ENCODE data around the gene NELL1. TPM values are rescaled to one million over a fixed set of nuclear protein-coding genes. Genes with fewer than 3 reads are reported as not detected.

Gene NELL1
- polyA plus RNA-seq, 2 of the 4 experiments (the other 2 are of a cell fraction), result not detected

DNA sequence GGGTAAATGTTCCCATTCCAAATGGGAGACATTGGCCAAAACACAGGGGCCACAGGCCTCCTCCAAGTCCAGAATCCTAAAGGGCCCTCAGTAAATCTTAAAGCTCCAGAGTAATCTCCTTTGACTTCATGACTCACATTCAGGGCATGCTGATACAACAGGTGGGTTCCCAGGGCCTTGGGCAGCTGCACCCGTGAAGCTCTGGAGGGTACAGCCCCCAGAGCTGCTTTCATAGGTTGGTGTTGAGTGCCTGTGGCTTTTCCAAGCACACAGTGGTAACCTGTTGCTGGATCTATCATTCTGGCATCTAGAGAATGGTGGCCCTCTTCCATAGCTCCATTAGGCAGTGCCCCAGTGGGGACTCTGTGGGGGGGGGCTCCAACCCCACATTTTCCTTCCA lies 54.0 kb downstream of the NELL1 start:
- 0% methylated on average over 1 of the region's 1 CpG for WGBS (ENCODE audit: missing lambda C conversion rate)
- DNase-seq (ENCODE audit: low read depth in 1 of 2, low spot score in 1 of 2) (no peak), FAIRE-seq (no peak), ATAC-seq (no peak)
- POLR2A ChIA-PET, result no interaction called here
- H3K4me3 ChIP-seq, result no peak overlapping the region
- H3K27ac ChIP-seq, result no peak overlapping the region
- H3K9me3 ChIP-seq, result no peaks in the 10 kb centered on the region
- no peak overlapping the region for H3K4me2 ChIP-seq
- TF ChIP-seq, protein P1, sequence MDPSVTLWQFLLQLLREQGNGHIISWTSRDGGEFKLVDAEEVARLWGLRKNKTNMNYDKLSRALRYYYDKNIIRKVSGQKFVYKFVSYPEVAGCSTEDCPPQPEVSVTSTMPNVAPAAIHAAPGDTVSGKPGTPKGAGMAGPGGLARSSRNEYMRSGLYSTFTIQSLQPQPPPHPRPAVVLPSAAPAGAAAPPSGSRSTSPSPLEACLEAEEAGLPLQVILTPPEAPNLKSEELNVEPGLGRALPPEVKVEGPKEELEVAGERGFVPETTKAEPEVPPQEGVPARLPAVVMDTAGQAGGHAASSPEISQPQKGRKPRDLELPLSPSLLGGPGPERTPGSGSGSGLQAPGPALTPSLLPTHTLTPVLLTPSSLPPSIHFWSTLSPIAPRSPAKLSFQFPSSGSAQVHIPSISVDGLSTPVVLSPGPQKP (IDR thresholded peaks at IDR 0.05; ENCODE audit: low read depth, low read length), result no peak
- TF ChIP-seq ZSCAN20 (CRISPR knock-in tag; IDR thresholded peaks at IDR 0.05), result no peak
- no peak for TF ChIP-seq BHLHE40 (IDR thresholded peaks at IDR 0.05; ENCODE audit: low read depth, low read length)
- TF ChIP-seq RAD21 (conservative IDR thresholded peaks at IDR 0.05 in 1 of 2, IDR thresholded peaks at IDR 0.05 in 1 of 2), result no peak
- CTCF ChIA-PET, result no interaction called here
- H3K4me1 ChIP-seq, result no peaks in the 10 kb centered on the region

DNA sequence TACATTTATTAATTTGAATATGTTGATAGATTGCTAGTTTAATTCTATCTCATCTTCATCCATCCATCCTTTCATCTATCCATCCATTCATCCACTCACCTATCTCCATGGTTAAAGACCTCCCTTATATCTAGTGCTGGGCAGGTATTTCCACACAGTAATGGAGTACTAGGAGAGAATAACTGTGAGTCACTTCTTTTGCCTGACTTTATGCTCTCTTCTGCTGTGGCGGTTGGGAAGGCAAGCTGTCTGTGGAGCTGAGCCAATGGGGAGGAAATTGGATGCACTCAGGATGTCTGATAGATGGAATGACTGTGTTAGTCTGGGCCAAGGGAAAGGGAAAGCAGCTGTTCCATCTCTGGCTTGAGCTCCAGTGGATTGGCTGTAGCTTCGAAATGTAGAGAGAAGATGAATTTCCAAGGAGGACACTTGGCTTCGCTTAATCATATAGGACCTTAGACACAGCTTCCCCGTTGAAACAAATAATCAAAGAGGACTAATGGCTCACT lies 60.3 kb downstream of the NELL1 start:
- no peaks in the 10 kb centered on the region for H3K9me3 ChIP-seq
- no peaks in the 10 kb centered on the region for H3K4me1 ChIP-seq
- no peak overlapping the region for H3K4me2 ChIP-seq
- FAIRE-seq (no peak), ATAC-seq (no peak), DNase-seq (ENCODE audit: low read depth in 1 of 2, low spot score in 1 of 2) (no peak)
- ChIA-PET CTCF (no interaction called here), POLR2A (no interaction called here)
- 4% methylated on average over 4 of the region's 4 CpGs for WGBS (ENCODE audit: missing lambda C conversion rate)
- no peak overlapping the region for H3K4me3 ChIP-seq
- no peak overlapping the region for H3K27ac ChIP-seq
- TF ChIP-seq, protein P2, sequence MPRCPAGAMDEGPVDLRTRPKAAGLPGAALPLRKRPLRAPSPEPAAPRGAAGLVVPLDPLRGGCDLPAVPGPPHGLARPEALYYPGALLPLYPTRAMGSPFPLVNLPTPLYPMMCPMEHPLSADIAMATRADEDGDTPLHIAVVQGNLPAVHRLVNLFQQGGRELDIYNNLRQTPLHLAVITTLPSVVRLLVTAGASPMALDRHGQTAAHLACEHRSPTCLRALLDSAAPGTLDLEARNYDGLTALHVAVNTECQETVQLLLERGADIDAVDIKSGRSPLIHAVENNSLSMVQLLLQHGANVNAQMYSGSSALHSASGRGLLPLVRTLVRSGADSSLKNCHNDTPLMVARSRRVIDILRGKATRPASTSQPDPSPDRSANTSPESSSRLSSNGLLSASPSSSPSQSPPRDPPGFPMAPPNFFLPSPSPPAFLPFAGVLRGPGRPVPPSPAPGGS (IDR thresholded peaks at IDR 0.05), result no peak
- TF ChIP-seq MAZ (IDR thresholded peaks at IDR 0.05; ENCODE audit: borderline replicate concordance, low read depth, low read length), result no peak
- no peak for TF ChIP-seq JUN (IDR thresholded peaks at IDR 0.05)
- TF ChIP-seq, protein P3, sequence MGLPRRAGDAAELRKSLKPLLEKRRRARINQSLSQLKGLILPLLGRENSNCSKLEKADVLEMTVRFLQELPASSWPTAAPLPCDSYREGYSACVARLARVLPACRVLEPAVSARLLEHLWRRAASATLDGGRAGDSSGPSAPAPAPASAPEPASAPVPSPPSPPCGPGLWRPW (IDR thresholded peaks at IDR 0.05), result no peak
- TF ChIP-seq, protein P4, sequence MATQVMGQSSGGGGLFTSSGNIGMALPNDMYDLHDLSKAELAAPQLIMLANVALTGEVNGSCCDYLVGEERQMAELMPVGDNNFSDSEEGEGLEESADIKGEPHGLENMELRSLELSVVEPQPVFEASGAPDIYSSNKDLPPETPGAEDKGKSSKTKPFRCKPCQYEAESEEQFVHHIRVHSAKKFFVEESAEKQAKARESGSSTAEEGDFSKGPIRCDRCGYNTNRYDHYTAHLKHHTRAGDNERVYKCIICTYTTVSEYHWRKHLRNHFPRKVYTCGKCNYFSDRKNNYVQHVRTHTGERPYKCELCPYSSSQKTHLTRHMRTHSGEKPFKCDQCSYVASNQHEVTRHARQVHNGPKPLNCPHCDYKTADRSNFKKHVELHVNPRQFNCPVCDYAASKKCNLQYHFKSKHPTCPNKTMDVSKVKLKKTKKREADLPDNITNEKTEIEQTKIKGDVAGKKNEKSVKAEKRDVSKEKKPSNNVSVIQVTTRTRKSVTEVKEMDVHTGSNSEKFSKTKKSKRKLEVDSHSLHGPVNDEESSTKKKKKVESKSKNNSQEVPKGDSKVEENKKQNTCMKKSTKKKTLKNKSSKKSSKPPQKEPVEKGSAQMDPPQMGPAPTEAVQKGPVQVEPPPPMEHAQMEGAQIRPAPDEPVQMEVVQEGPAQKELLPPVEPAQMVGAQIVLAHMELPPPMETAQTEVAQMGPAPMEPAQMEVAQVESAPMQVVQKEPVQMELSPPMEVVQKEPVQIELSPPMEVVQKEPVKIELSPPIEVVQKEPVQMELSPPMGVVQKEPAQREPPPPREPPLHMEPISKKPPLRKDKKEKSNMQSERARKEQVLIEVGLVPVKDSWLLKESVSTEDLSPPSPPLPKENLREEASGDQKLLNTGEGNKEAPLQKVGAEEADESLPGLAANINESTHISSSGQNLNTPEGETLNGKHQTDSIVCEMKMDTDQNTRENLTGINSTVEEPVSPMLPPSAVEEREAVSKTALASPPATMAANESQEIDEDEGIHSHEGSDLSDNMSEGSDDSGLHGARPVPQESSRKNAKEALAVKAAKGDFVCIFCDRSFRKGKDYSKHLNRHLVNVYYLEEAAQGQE (IDR thresholded peaks at IDR 0.05), result no peak
- TF ChIP-seq GATA3 (IDR thresholded peaks at IDR 0.05; ENCODE audit: borderline replicate concordance), result no peak
- no peak for TF ChIP-seq NR3C1 (IDR thresholded peaks at IDR 0.05)
- TF ChIP-seq POLR2AphosphoS2 (conservative IDR thresholded peaks at IDR 0.05; ENCODE audit: low read length), result no peak
- no peak for TF ChIP-seq FOSB (CRISPR knock-in tag; IDR thresholded peaks at IDR 0.05)
- no peak for TF ChIP-seq NPAS2 (CRISPR knock-in tag; IDR thresholded peaks at IDR 0.05; ENCODE audit: borderline replicate concordance)
- no peak for TF ChIP-seq PHF8 (IDR thresholded peaks at IDR 0.05; ENCODE audit: borderline replicate concordance, low read depth)
- TF ChIP-seq EP300 (IDR thresholded peaks at IDR 0.05), result no peak
- TF ChIP-seq FOSL2 (IDR thresholded peaks at IDR 0.05), result no peak
- no peak for TF ChIP-seq FOSL2 (CRISPR knock-in tag; IDR thresholded peaks at IDR 0.05)
- TF ChIP-seq TFCP2L1 (CRISPR knock-in tag; IDR thresholded peaks at IDR 0.05), result no peak

Data from A549 (cell line).